GM12875 (cell line): ENCODE results near the gene NRN1.
A peak's percentile ranks its signal among the peaks of the same experiment; 100 is the strongest.

Source experiments
- H3K4me3 ChIP-seq: one replicate; pipeline ENCODE4 v1.5.1; 2011; ENCODE audit warnings: low read depth, low read length, control low read depth
- TF ChIP-seq, protein P1 (sequence below): IDR thresholded peaks from 2 replicates; pipeline ENCODE4 v1.5.1; 2011; ENCODE audit warnings: low read depth, mild to moderate bottlenecking, control low read depth, inconsistent platforms, low read length, moderate library complexity, borderline replicate concordance; ENCODE audit not compliant: insufficient read depth

NRN1 gene

DNA sequence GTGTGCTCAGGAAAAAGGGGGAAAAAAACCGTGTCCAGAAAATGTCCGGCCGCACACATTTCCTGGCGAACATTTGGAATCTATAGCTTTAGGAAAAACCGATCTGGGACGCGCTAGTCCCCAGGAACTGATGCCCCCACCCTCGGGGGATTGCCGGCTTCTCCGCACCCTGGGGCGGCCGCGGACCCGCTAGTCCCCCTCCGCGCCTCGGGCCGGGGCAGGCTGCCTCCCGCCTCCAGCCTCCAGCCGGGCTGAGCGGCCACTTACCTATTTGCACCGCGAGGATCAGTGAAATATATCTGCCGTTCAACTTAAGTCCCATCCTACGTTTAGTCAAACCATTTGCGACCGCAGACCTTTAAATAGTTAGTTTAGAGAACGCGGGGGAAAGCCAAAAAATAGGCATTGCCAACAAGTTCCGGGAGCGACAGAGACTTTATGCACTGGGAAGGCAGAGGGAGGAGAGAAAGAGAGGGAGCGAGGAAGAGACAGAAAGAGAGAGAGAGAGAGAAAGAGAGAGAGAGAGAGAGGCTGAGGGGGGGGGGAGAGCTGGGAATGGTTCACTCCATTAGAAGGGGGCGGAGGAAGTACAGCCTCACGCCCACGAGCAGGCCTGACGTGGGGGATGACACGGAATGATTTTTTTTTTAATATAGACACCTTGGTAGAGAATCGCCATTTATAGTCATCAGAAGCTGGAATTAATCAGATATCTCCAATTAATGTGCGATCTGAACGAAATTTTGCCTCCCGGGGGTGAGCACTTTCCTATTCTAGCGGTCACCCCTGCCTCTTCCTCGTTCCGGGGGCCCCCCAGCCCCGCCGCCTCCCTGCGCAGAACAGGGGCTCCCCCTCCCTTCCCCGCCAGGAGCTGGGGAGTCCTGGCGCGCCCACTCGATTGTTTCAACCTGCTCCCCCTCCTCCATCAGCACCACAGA is at the start of gene NRN1:
Gene NRN1, minus strand, starts transcription at position 498 of the 938 bp plus-strand sequence. Its CDS starts 176 bp downstream, at position 322.
- TF ChIP-seq, protein P1, sequence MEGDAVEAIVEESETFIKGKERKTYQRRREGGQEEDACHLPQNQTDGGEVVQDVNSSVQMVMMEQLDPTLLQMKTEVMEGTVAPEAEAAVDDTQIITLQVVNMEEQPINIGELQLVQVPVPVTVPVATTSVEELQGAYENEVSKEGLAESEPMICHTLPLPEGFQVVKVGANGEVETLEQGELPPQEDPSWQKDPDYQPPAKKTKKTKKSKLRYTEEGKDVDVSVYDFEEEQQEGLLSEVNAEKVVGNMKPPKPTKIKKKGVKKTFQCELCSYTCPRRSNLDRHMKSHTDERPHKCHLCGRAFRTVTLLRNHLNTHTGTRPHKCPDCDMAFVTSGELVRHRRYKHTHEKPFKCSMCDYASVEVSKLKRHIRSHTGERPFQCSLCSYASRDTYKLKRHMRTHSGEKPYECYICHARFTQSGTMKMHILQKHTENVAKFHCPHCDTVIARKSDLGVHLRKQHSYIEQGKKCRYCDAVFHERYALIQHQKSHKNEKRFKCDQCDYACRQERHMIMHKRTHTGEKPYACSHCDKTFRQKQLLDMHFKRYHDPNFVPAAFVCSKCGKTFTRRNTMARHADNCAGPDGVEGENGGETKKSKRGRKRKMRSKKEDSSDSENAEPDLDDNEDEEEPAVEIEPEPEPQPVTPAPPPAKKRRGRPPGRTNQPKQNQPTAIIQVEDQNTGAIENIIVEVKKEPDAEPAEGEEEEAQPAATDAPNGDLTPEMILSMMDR, result no peak
- peak within 1 kb of the TSS; percentile 47 for H3K4me3 ChIP-seq

GRCh38 chr6:6052216-6052615 is 45.5 kb upstream of the NRN1 start:
- TF ChIP-seq, protein P1, result no peak
- H3K4me3 ChIP-seq, result no peak overlapping the region

- H3K4me3 ChIP-seq, result no peak overlapping the region
- TF ChIP-seq, protein P1, result no peak
Observed at GRCh38 chr6:6046716-6047115, 40.0 kb upstream of the NRN1 start.

GRCh38 chr6:6039946-6040509 is 33.3 kb upstream of the NRN1 start:
- TF ChIP-seq, protein P1, result no peak
- no peak overlapping the region for H3K4me3 ChIP-seq

- H3K4me3 ChIP-seq, result no peak overlapping the region
- TF ChIP-seq, protein P1, result no peak
Observed at GRCh38 chr6:6037179-6037578, 30.5 kb upstream of the NRN1 start.

GRCh38 chr6:6033858-6034257 is 27.1 kb upstream of the NRN1 start:
- H3K4me3 ChIP-seq, result no peak overlapping the region
- TF ChIP-seq, protein P1, result no peak
